T-helper 1 cell treated with Interleukin-12 subunit alpha and Interleukin-12 subunit beta and Interleukin-4 antibody, amounts not matched to agents 30 ng/mL and 1 ng/mL, for 36 hours (primary cell): ENCODE results near the gene GALNT10. TPM values are rescaled to one million over a fixed set of nuclear protein-coding genes. Genes with fewer than 3 reads are reported as not detected.

ENCODE experiments used
- intact Hi-C: fragments of 100-400 bp; cut with micrococcal nuclease; formaldehyde crosslinking; loops from one replicate; pipeline ENCODE4 v1.15.1; 2024
- total RNA-seq: library from RNA; stranded (reverse); gene quantifications from 2 replicates; pipeline ENCODE4 v1.2.3, GENCODE V29; 2022

GALNT10 gene
- total RNA-seq, 1 donor from 2014 or later: 78.2 TPM

DNA sequence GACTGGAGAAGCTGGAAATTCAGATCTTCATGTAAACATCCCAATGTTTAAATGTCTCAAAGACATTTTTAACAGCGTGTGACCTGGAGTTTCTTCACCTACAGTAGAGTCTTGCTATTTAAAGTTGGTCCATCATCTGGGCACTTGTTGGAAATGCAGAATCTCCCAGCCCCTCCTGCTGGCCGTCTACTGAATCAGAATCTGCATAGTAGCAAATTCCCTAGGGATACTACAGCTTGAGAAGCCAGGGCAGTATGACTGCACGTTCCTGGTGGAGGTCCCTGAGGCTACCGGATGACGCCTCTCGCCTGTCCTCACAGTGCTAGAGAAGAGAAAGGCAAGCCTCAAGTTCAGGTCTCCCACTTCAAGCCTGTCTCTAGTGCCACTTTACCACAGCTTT, 271.0 kb downstream of the GALNT10 start:
- intact Hi-C loops: loop anchor here (10.0 kb wide), 1 partner anchor 353 kb away; no protein-coding TSS in a partner anchor

DNA sequence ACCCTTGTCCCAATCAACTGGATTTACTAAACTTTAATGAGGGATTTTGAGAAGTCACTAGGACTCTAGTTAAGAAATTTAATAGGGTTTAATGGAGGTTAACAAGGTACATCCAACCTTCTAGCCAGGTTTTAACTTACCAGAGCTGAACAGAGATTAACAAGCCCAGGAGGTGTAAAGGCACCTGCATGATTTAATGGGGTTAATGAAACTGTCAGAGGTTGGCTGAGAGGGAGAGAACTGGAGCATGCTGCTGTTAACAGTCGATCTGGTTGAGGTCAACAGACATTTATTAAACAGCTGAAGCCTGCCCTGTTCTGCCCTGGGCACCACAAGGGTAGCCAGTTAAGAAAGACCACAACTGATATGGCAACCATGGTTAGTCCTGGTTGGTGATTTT, 273.9 kb downstream of the GALNT10 start:
- intact Hi-C loops: loop anchor here (10.0 kb wide), 1 partner anchor 350 kb away; no protein-coding TSS in a partner anchor

DNA sequence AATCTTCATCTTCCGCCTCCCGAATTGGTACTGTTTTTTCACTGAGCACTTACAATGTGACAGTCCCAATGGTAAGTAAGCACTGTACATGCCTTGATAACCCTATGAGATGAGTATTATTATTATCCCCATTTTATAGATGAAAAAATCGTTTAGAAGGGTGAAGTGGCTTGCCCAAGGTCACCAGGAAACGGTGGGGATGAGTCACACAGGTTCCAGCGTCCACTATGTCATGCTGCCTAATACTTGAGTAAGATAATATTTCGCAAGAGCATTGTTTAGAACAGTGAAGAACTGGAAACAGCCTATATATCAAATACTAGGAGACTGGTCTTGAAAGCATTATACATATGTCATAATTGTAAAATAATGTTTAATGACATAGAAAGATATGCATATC, 274.6 kb downstream of the GALNT10 start:
- intact Hi-C loops: loop anchor here (10.0 kb wide), 1 partner anchor 350 kb away; no protein-coding TSS in a partner anchor

DNA sequence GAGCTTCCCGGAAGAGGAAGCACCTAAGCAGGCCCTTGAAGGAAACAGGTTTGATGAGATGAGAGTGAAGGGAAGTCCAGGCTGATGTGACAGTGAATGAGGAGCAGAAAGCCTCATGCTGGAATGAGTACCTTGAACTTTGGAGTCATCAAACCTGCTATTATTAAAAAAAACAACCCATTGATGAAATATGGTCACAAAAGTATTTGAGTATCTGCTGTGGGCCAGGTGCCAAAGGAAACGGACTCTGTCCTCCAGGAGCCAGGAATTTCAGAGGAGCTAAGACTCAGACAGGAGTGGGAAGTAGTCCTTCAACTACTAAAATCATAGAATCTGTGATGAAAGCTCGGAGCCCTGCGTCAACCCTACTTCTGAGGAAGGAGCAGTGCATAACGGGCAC, 275.6 kb downstream of the GALNT10 start:
- intact Hi-C loops: loop anchor here (10.0 kb wide), 1 partner anchor 349 kb away; no protein-coding TSS in a partner anchor

GRCh38 chr5:154466671-154467070, 276.1 kb downstream of the GALNT10 start:
- intact Hi-C loops: loop anchor here (1.0 to 10.0 kb wide), 6 partner anchors 144 to 538 kb away; no protein-coding TSS in a partner anchor

DNA sequence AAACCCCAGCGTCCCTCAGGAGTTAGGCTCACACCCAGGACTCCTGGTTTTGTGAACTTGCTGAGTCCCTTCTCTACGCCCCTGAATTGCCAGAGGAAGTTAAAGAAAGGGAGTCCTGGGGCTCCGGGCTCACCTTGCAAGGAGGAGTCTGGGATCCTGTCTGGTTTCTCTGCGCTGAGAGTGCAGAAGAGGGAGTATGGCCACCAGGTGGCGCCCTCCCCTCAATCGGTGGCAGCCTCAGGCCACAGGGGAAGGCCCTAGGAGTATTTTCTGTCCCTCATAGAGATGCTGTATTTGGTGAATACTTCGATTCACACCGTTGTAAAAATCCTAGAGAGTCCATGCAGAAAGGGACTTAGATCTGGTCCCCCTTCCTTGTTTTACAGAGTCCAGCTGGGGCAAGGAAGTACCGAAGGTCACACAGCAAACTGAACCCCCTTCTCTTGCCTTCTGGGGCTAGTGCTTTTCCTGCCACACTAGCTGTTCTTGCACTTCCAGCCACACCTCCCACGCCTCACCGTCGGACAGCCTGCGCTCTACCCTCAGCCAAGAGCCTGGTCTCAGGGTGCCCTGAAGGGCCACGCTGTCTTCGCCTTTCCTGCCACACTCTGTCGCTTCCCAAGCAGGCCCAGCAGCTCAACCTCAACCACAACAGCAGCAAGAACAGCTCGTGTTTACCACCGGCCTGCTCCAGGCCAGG, 277.3 kb downstream of the GALNT10 start:
- intact Hi-C loops: loop anchor here (1.0 to 10.0 kb wide), 6 partner anchors 142 to 536 kb away; no protein-coding TSS in a partner anchor

GRCh38 chr5:154470137-154470536, 279.6 kb downstream of the GALNT10 start:
- intact Hi-C loops: no loop called here

Other genes starting within 250 kb of the GALNT10 start
- 24.8 and 26.2 TPM in 2 replicates for gene FAM114A2, start 151.8 kb upstream of the GALNT10 start, total RNA-seq
- 28.6 and 30.4 TPM in 2 replicates for gene MFAP3, start 151.8 kb upstream of the GALNT10 start, total RNA-seq